ENCODE measurements around the gene APH1B.

DNA sequence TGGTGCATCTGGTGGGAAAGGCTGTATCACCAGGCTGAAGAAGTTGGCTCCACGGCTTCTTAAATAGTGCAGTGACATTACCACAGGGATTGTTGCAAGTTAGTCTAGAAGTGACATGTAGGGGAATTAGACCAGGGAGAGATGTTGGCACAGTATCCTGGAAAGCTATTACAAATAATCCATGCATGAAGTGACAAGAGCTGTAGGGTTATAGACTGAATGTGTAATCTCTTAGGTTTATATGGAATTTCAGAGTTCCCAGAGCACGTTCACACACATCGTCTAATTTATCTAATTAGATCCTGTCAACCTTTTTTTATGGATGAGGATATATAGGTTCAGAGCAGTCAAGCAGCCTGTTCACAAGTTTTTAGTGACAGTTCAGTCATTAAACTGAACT is 37.3 kb upstream of the APH1B start:
- TF ChIP-seq, protein P1, sequence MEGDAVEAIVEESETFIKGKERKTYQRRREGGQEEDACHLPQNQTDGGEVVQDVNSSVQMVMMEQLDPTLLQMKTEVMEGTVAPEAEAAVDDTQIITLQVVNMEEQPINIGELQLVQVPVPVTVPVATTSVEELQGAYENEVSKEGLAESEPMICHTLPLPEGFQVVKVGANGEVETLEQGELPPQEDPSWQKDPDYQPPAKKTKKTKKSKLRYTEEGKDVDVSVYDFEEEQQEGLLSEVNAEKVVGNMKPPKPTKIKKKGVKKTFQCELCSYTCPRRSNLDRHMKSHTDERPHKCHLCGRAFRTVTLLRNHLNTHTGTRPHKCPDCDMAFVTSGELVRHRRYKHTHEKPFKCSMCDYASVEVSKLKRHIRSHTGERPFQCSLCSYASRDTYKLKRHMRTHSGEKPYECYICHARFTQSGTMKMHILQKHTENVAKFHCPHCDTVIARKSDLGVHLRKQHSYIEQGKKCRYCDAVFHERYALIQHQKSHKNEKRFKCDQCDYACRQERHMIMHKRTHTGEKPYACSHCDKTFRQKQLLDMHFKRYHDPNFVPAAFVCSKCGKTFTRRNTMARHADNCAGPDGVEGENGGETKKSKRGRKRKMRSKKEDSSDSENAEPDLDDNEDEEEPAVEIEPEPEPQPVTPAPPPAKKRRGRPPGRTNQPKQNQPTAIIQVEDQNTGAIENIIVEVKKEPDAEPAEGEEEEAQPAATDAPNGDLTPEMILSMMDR (IDR thresholded peaks at IDR 0.05; ENCODE audit: low read depth, low read length), result no peak
- no peak for TF ChIP-seq EZH2phosphoT487 (IDR thresholded peaks at IDR 0.05; ENCODE audit: low read depth)

Data from OCI-LY3 (cell line).